Thymus (tissue), 11 donors: ENCODE measurements around the gene BMAL1. TPM values are rescaled to one million over a fixed set of nuclear protein-coding genes. Genes with fewer than 3 reads are reported as not detected.
"Not testable (repeated sequence)": the region's sequence is repeated elsewhere in the genome, so short reads cannot be mapped to it uniquely, and the experiment has no call there.

ENCODE experiments used
- DNase-seq, 9 donors: peaks; one replicate each; pipeline ENCODE4 v3.0.0-alpha.2; 2013; ENCODE audit warnings: low spot score in 9 of 9, low read depth in 6 of 9, missing footprints in 1 of 9
- H3K27ac ChIP-seq, 2 donors: one replicate each; pipeline ENCODE4 v1.5.1; 2013; ENCODE audit warnings: control low read depth in 1 of 2, low read depth in 1 of 2, low read length in 1 of 2, mild to moderate bottlenecking in 1 of 2, moderate library complexity in 1 of 2
- H3K27me3 ChIP-seq, 2 donors: one replicate each; pipeline ENCODE4 v1.5.1; 2013; ENCODE audit warnings: low read length in 1 of 2; ENCODE audit not compliant: control insufficient read depth in 2 of 2, insufficient read depth in 1 of 2
- H3K36me3 ChIP-seq, 2 donors: one replicate each; pipeline ENCODE4 v1.5.1; 2013; ENCODE audit warnings: low read length in 1 of 2, mild to moderate bottlenecking in 1 of 2, moderate library complexity in 1 of 2; ENCODE audit not compliant: control insufficient read depth in 2 of 2, insufficient read depth in 2 of 2
- H3K4me1 ChIP-seq, 2 donors: one replicate each; pipeline ENCODE4 v1.5.1; 2013; ENCODE audit warnings: low read length in 2 of 2; ENCODE audit not compliant: control insufficient read depth in 2 of 2, insufficient read depth in 2 of 2
- H3K4me3 ChIP-seq, 2 donors: one replicate each; pipeline ENCODE4 v1.5.1; 2013; ENCODE audit warnings: low read length in 2 of 2, control low read depth in 1 of 2, mild to moderate bottlenecking in 1 of 2
- H3K9me3 ChIP-seq, 2 donors: one replicate each; pipeline ENCODE4 v1.5.1; 2013; ENCODE audit warnings: low read length in 1 of 2, mild to moderate bottlenecking in 1 of 2; ENCODE audit not compliant: control insufficient read depth in 2 of 2, insufficient read depth in 1 of 2
- WGBS: extraction: QIAGEN DNeasy Blood & Tissue Kit; methylation state at CpG from one replicate; pipeline ENCODE4 v1.1.7; 2013; 5-methylcytosine and 5-hydroxymethylcytosine counted together
- polyA plus RNA-seq: library from polyadenylated mRNA; stranded (reverse); fragments of 200-250 nt; gene quantifications from one replicate; pipeline ENCODE4 v1.2.3, GENCODE V29; 2013
- total RNA-seq: library from RNA; stranded (reverse); fragments of 120-200 nt; gene quantifications from one replicate; pipeline ENCODE4 v1.2.4, GENCODE V29; 2013
- donor health status: healthy.

Gene BMAL1
- total and polyA plus RNA-seq, 2 donors: 28.8 to 35.4 TPM

- peak; percentile 3 to 49 (median 13) for DNase-seq
- peaks cover 39 to 61% of the 10 kb centered on the region in 2 donors for H3K36me3 ChIP-seq
- no peak overlapping the region for H3K4me3 ChIP-seq
- no peaks in the 10 kb centered on the region for H3K4me1 ChIP-seq
- no peaks in the 10 kb centered on the region for H3K27me3 ChIP-seq
- no peak overlapping the region for H3K27ac ChIP-seq
- H3K9me3 ChIP-seq: no peaks in the 10 kb centered on the region
- 65% methylated on average over 4 of the region's 4 CpGs for WGBS
These were observed 107.5 kb downstream of the BMAL1 start for GRCh38 chr11:13384908-13385640.

- Histone ChIP-seq H3K36me3 (peaks cover 30 to 51% of the 10 kb centered on the region in 2 donors), H3K9me3 (no peaks in the 10 kb centered on the region), H3K27me3 (no peaks in the 10 kb centered on the region), H3K27ac (no peak overlapping the region), H3K4me1 (no peaks in the 10 kb centered on the region), H3K4me3 (no peak overlapping the region)
- DNase-seq: no peak
- WGBS: 96% methylated on average over 2 of the region's 2 CpGs
These were observed 109.0 kb downstream of the BMAL1 start for GRCh38 chr11:13386567-13386966.

- DNase-seq: no peak
- no peak overlapping the region for H3K4me3 ChIP-seq
- H3K27me3 ChIP-seq: no peaks in the 10 kb centered on the region
- H3K9me3 ChIP-seq: no peaks in the 10 kb centered on the region
- no peak overlapping the region for H3K27ac ChIP-seq
- no peaks in the 10 kb centered on the region for H3K4me1 ChIP-seq
- WGBS: 97% methylated on average over 5 of the region's 5 CpGs
- peaks cover 23 to 31% of the 10 kb centered on the region in 2 donors for H3K36me3 ChIP-seq
These were observed 111.2 kb downstream of the BMAL1 start for GRCh38 chr11:13388741-13389140.

- Histone ChIP-seq H3K9me3 (no peaks in the 10 kb centered on the region), H3K36me3 (peaks cover 20% of the 10 kb centered on the region in 2 donors), H3K27me3 (no peaks in the 10 kb centered on the region), H3K4me1 (no peaks in the 10 kb centered on the region), H3K4me3 (no peak overlapping the region), H3K27ac (no peak overlapping the region)
- DNase-seq: no peak
- WGBS: 98% methylated on average over 1 of the region's 1 CpG
These were observed 113.6 kb downstream of the BMAL1 start for GRCh38 chr11:13391217-13391616.

GRCh38 chr11:13398335-13398734 is 120.7 kb downstream of the BMAL1 start:
- not testable (repeated sequence) for H3K27me3 ChIP-seq, H3K4me3 ChIP-seq, H3K9me3 ChIP-seq, H3K27ac ChIP-seq, H3K4me1 ChIP-seq, DNase-seq
- peaks cover 2 to 13% of the 10 kb centered on the region in 2 donors for H3K36me3 ChIP-seq

GRCh38 chr11:13405220-13405619 is 127.6 kb downstream of the BMAL1 start:
- H3K4me1 ChIP-seq: no peaks in the 10 kb centered on the region
- H3K27ac ChIP-seq: no peak overlapping the region
- no peaks in the 10 kb centered on the region for H3K9me3 ChIP-seq
- H3K27me3 ChIP-seq: no peaks in the 10 kb centered on the region
- H3K4me3 ChIP-seq: no peak overlapping the region
- WGBS: 99% methylated on average over 4 of the region's 4 CpGs
- no peak for DNase-seq
- H3K36me3 ChIP-seq: peaks cover 8 to 30% of the 10 kb centered on the region in 2 donors

- Histone ChIP-seq H3K27ac (no peak overlapping the region), H3K9me3 (no peaks in the 10 kb centered on the region), H3K4me1 (no peaks in the 10 kb centered on the region), H3K36me3 (peaks cover 19 to 27% of the 10 kb centered on the region in 2 donors), H3K27me3 (no peaks in the 10 kb centered on the region), H3K4me3 (no peak overlapping the region)
- WGBS: 95% methylated on average over 3 of the region's 3 CpGs
- no peak for DNase-seq
These were observed 137.6 kb downstream of the BMAL1 start for GRCh38 chr11:13415201-13415600.

GRCh38 chr11:13421561-13421960 is 144.0 kb downstream of the BMAL1 start:
- Histone ChIP-seq H3K9me3 (no peaks in the 10 kb centered on the region), H3K4me3 (no peak overlapping the region), H3K4me1 (no peaks in the 10 kb centered on the region), H3K36me3 (peaks cover 6% of the 10 kb centered on the region in 2 donors), H3K27ac (no peak overlapping the region), H3K27me3 (no peaks in the 10 kb centered on the region)
- no peak for DNase-seq
- WGBS: 98% methylated on average over 6 of the region's 6 CpGs

- H3K4me1 ChIP-seq: no peaks in the 10 kb centered on the region
- H3K4me3 ChIP-seq: no peak overlapping the region
- DNase-seq: no peak
- no peaks in the 10 kb centered on the region for H3K27me3 ChIP-seq
- H3K36me3 ChIP-seq: peaks cover 0 to 3% of the 10 kb centered on the region in 2 donors
- 98% methylated on average over 6 of the region's 6 CpGs for WGBS
- H3K9me3 ChIP-seq: peaks cover 0 to 4% of the 10 kb centered on the region in 2 donors
- H3K27ac ChIP-seq: no peak overlapping the region
These were observed 145.8 kb downstream of the BMAL1 start for GRCh38 chr11:13423372-13423771.
